ENCODE measurements around the gene LRIT3. TPM values are rescaled to one million over a fixed set of nuclear protein-coding genes. Genes with fewer than 3 reads are reported as not detected.
"Not testable (repeated sequence)": the region's sequence is repeated elsewhere in the genome, so short reads cannot be mapped to it uniquely, and the experiment has no call there.

Gene LRIT3
- total and polyA plus RNA-seq, 2 experiments from 2014 or later = 0.13 TPM; not detected in 1

DNA sequence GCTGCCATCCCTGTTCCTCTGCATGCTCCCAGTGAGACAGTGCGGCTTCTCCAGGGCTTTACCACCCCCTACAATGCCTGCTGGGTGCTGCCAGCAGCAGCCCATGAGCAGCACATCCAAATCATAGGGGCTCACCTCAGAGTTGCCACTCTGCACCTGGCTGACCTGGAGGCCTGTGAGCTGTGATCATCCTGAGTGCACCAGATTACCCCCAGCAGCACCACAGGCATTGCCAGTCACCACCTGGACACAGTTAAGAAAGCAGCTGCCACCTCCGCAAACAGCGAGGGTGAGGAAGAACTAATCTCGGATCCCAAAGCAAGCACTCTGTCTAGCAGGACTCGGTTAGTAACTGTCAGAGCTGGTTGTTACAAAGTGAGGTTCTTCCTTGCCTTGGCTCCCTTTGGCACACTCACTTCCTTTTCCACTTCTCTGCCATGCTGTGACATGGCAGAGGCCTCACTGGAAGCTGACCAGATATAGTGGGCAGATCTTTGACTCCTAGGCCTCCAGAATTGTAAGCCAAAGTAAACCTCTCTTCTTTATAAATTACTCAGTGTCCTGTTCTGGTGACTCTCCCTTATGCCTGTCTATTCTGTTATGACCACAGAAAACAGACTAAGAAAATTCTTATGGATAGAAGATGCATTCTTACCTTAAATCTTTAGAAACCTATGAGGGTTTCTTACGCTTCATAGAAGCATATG lies 25.2 kb downstream of the LRIT3 start:
- Histone ChIP-seq H3K27me3 (no peaks in the 10 kb centered on the region), H3K4me3 (no peak overlapping the region), H3K9me2 (replicated peaks; ENCODE audit: insufficient read depth) (no peaks in the 10 kb centered on the region), H3K79me2 (no peaks in the 10 kb centered on the region), H3K4me1 (ENCODE audit: insufficient read depth) (no peaks in the 10 kb centered on the region), H3K9me3 (ENCODE audit: low read depth) (no peaks in the 10 kb centered on the region), H2AFZ (no peak overlapping the region), H3K36me3 (replicated peaks; ENCODE audit: insufficient read depth, low read depth) (no peaks in the 10 kb centered on the region), H4K20me1 (ENCODE audit: insufficient read depth, poor library complexity, severe bottlenecking) (no peaks in the 10 kb centered on the region), H3K27ac (peak overlapping the region; percentile 10), H3K4me2 (no peak overlapping the region)
- TF ChIP-seq EZH2phosphoT487 (IDR thresholded peaks at IDR 0.05; ENCODE audit: low read depth, severe bottlenecking, unreplicated experiment) = no peak
- TF ChIP-seq EZH2 (IDR thresholded peaks at IDR 0.05; ENCODE audit: borderline replicate concordance) = no peak
- TF ChIP-seq CTCF (IDR thresholded peaks at IDR 0.05; ENCODE audit: poor library complexity) = no peak
- no peak for DNase-seq (ENCODE audit: low spot score)
- 97% methylated on average over 6 of the region's 6 CpGs for WGBS (ENCODE audit: low lambda C conversion rate, missing lambda C conversion rate)

DNA sequence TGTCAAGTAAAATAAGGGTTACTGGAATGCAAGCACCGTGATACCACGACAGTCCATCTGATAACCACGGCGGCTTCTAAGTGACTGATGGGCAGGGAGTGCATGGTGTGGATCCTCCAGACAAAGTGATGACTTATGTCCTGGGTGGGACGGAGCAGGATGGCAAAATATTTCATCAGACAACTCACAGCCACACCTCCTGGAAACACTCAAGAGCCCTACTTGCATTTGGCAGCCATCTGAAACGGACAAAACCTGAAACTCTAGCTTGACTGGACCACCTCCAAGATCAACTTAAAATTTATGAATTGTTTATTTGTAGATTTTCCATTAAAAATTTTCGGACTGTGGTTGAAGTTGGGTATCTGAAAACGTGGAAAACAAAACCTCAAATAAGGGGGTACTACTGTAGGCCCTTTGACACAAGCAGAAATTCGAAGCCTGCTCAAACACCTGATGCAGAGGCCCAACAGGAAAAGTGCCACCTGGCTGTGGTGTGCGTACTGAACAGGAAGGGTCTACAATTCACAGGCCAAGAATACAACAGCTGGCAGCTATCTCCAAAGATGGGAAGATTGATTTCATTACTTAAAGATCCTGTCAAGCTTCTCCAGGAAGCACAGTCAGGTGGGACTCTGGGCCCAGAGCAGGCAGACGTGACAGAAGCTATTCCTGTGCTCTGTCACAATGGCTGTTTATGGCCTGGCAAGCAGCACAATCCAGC lies 26.0 kb downstream of the LRIT3 start:
- no peaks in the 10 kb centered on the region for H3K9me3 ChIP-seq (ENCODE audit: low read depth)
- H3K27ac ChIP-seq = peak overlapping the region; percentile 10
- H3K9me2 ChIP-seq (replicated peaks; ENCODE audit: insufficient read depth) = no peaks in the 10 kb centered on the region
- no peak overlapping the region for H3K4me3 ChIP-seq
- no peaks in the 10 kb centered on the region for H3K27me3 ChIP-seq
- DNase-seq (ENCODE audit: low spot score) = peak; percentile 19
- no peaks in the 10 kb centered on the region for H3K4me1 ChIP-seq (ENCODE audit: insufficient read depth)
- no peaks in the 10 kb centered on the region for H3K79me2 ChIP-seq
- no peaks in the 10 kb centered on the region for H3K36me3 ChIP-seq (replicated peaks; ENCODE audit: insufficient read depth, low read depth)
- H3K4me2 ChIP-seq = no peak overlapping the region
- H2AFZ ChIP-seq = no peak overlapping the region
- TF ChIP-seq EZH2 (IDR thresholded peaks at IDR 0.05; ENCODE audit: borderline replicate concordance) (no peak), CTCF (IDR thresholded peaks at IDR 0.05; ENCODE audit: poor library complexity) (peak; percentile 3)
- WGBS (ENCODE audit: low lambda C conversion rate, missing lambda C conversion rate) = 72% methylated on average over 11 of the region's 11 CpGs
- H4K20me1 ChIP-seq (ENCODE audit: insufficient read depth, poor library complexity, severe bottlenecking) = no peaks in the 10 kb centered on the region

DNA sequence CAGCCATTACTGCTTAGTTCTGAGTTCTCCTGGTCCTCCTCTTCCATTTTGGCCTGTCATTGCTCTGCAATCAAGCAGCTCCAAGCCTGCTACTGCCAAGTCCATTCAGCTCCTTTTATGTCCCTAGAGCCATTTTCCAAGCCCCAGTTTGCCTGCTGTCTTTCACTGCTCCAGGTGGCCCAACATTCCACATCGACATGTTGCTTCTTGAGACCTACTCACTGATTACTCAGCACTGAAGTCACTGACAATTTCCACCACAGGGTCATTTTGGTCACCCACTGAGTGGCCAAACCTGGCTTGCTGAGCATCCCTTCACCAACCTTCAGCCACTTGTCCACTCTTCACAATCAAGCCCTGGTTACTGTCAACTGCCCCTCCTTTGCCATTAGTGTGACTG lies 27.2 kb downstream of the LRIT3 start:
- Histone ChIP-seq H2AFZ (no peak overlapping the region), H3K4me1 (ENCODE audit: insufficient read depth) (no peaks in the 10 kb centered on the region), H3K36me3 (replicated peaks; ENCODE audit: insufficient read depth, low read depth) (no peaks in the 10 kb centered on the region), H3K4me2 (no peak overlapping the region), H4K20me1 (ENCODE audit: insufficient read depth, poor library complexity, severe bottlenecking) (no peaks in the 10 kb centered on the region), H3K9me3 (ENCODE audit: low read depth) (no peaks in the 10 kb centered on the region), H3K27me3 (no peaks in the 10 kb centered on the region), H3K79me2 (no peaks in the 10 kb centered on the region), H3K27ac (no peak overlapping the region), H3K9me2 (replicated peaks; ENCODE audit: insufficient read depth) (no peaks in the 10 kb centered on the region), H3K4me3 (no peak overlapping the region)
- no peak for TF ChIP-seq EZH2 (IDR thresholded peaks at IDR 0.05; ENCODE audit: borderline replicate concordance)
- TF ChIP-seq EZH2phosphoT487 (IDR thresholded peaks at IDR 0.05; ENCODE audit: low read depth, severe bottlenecking, unreplicated experiment) = no peak
- TF ChIP-seq CTCF (IDR thresholded peaks at IDR 0.05; ENCODE audit: poor library complexity) = no peak
- no peak for DNase-seq (ENCODE audit: low spot score)
- 85% methylated on average over 1 of the region's 1 CpG for whole genome bisulfite sequencing (ENCODE audit: low lambda C conversion rate, missing lambda C conversion rate)

GRCh38 chr4:109875553-109875952 lies 27.6 kb downstream of the LRIT3 start:
- H3K4me3 ChIP-seq; DNase-seq (ENCODE audit: low spot score); H3K36me3 ChIP-seq (replicated peaks; ENCODE audit: insufficient read depth, low read depth); H3K27me3 ChIP-seq; H2AFZ ChIP-seq; H3K79me2 ChIP-seq; H3K27ac ChIP-seq; H3K4me2 ChIP-seq; H3K9me3 ChIP-seq (ENCODE audit: low read depth); H3K4me1 ChIP-seq (ENCODE audit: insufficient read depth); H3K9me2 ChIP-seq (replicated peaks; ENCODE audit: insufficient read depth); H4K20me1 ChIP-seq (ENCODE audit: insufficient read depth, poor library complexity, severe bottlenecking): not testable (repeated sequence)
- WGBS (ENCODE audit: low lambda C conversion rate, missing lambda C conversion rate) = 100% methylated on average over 2 of the region's 2 CpGs

All from hepatocyte (in vitro differentiated cells).